MCF 10A (cell line): ENCODE measurements around the gene CLSTN2. TPM values are rescaled to one million over a fixed set of nuclear protein-coding genes. Genes with fewer than 3 reads are reported as not detected.

Experiments
- BruUV-seq: library from RNA; stranded (reverse); fragments of 400-500 nt; replicated peaks from 2 replicates; lab custom pipeline; 2021; lab: Mats Ljungman, UMichigan
- CTCF ChIA-PET: fragments of 300-600 bp; sonication (Branson Sonifier 250); formaldehyde crosslinking; extraction: SDS; loops from one replicate; lab custom pipeline; 2021; ENCODE audit warnings: antibody characterized with exemption, inconsistent platforms; lab: Yijun Ruan, JAX
- POLR2A ChIA-PET: fragments of 300-600, 350-650 bp; sonication (Branson Sonifier 250); formaldehyde crosslinking; extraction: SDS; loops from one replicate; lab custom pipeline; 2020; ENCODE audit warnings: antibody characterized with exemption, inconsistent platforms; lab: Yijun Ruan, JAX
- DNase-seq: peaks from one replicate; pipeline ENCODE4 v3.0.0-alpha.2; 2018; ENCODE audit not compliant: unreplicated experiment
- H3K27ac Mint-ChIP-seq: one replicate; pipeline ENCODE4 v1.8.0; 2022; ENCODE audit warnings: mild to moderate bottlenecking, low read depth, mixed read lengths; ENCODE audit not compliant: unreplicated experiment
- H3K27me3 Mint-ChIP-seq: one replicate; pipeline ENCODE4 v1.8.0; 2022; ENCODE audit warnings: mixed read lengths; ENCODE audit not compliant: insufficient read depth, unreplicated experiment
- H3K36me3 Mint-ChIP-seq: one replicate; pipeline ENCODE4 v1.8.0; 2022; ENCODE audit warnings: mild to moderate bottlenecking, moderate library complexity, mixed read lengths; ENCODE audit not compliant: insufficient read depth, unreplicated experiment
- H3K4me1 Mint-ChIP-seq: one replicate; pipeline ENCODE4 v1.8.0; 2022; ENCODE audit warnings: mixed read lengths; ENCODE audit not compliant: insufficient read depth, unreplicated experiment
- H3K4me3 Mint-ChIP-seq: one replicate; pipeline ENCODE4 v1.8.0; 2022; ENCODE audit warnings: mild to moderate bottlenecking, moderate library complexity, mixed read lengths; ENCODE audit not compliant: unreplicated experiment
- H3K9me3 Mint-ChIP-seq: one replicate; pipeline ENCODE4 v1.8.0; 2022; ENCODE audit warnings: mixed read lengths; ENCODE audit not compliant: unreplicated experiment
- intact Hi-C: fragments of 100-400 bp; cut with micrococcal nuclease; formaldehyde crosslinking; loops from 2 replicates; pipeline ENCODE4 v1.14.1; 2022
- total RNA-seq: library from RNA; stranded (reverse); gene quantifications from 2 replicates; pipeline ENCODE4 v1.2.3, GENCODE V29; 2022
- TF ChIP-seq, protein P1 (sequence below): fragments of 200-600 bp; IDR thresholded peaks from one replicate; pipeline ENCODE4 v1.8.0; 2022; ENCODE audit warnings: antibody characterized with exemption, mild to moderate bottlenecking; ENCODE audit not compliant: unreplicated experiment

Gene CLSTN2
- total RNA-seq, 1 experiment from 2014 or later, result not detected

DNA sequence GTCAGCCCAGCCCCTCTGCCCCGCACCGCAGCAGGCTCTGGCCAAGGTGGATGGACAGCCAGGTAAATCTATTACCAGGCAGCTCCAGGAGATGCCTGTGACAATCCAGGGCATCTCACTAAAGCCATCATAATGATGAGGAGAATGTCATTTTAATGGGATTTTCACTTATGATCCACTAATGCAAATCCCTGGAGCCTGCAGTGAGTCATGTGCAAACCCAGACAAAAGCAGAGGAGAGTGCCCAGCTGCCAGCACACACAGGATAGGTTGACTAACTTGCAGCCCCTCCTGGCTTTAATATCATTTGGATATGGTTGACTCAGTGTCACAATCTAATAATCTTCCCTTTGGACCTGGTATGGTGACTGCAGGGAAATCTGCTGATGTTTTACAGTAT, 536.0 kb downstream of the CLSTN2 start:
- ChIA-PET POLR2A (no interaction called here), CTCF (no interaction called here)
- Mint-ChIP-seq H3K4me1 (peaks cover 33% of the 10 kb centered on the region), H3K4me3 (no peak overlapping the region), H3K36me3 (no peaks in the 10 kb centered on the region), H3K27me3 (no peaks in the 10 kb centered on the region), H3K27ac (no peak overlapping the region), H3K9me3 (no peaks in the 10 kb centered on the region)
- TF ChIP-seq, protein P1, sequence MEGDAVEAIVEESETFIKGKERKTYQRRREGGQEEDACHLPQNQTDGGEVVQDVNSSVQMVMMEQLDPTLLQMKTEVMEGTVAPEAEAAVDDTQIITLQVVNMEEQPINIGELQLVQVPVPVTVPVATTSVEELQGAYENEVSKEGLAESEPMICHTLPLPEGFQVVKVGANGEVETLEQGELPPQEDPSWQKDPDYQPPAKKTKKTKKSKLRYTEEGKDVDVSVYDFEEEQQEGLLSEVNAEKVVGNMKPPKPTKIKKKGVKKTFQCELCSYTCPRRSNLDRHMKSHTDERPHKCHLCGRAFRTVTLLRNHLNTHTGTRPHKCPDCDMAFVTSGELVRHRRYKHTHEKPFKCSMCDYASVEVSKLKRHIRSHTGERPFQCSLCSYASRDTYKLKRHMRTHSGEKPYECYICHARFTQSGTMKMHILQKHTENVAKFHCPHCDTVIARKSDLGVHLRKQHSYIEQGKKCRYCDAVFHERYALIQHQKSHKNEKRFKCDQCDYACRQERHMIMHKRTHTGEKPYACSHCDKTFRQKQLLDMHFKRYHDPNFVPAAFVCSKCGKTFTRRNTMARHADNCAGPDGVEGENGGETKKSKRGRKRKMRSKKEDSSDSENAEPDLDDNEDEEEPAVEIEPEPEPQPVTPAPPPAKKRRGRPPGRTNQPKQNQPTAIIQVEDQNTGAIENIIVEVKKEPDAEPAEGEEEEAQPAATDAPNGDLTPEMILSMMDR, result no peak
- intact Hi-C loops, result no loop called here
- DNase-seq, result peak; percentile 29
- no TSS peak for BruUV-seq

DNA sequence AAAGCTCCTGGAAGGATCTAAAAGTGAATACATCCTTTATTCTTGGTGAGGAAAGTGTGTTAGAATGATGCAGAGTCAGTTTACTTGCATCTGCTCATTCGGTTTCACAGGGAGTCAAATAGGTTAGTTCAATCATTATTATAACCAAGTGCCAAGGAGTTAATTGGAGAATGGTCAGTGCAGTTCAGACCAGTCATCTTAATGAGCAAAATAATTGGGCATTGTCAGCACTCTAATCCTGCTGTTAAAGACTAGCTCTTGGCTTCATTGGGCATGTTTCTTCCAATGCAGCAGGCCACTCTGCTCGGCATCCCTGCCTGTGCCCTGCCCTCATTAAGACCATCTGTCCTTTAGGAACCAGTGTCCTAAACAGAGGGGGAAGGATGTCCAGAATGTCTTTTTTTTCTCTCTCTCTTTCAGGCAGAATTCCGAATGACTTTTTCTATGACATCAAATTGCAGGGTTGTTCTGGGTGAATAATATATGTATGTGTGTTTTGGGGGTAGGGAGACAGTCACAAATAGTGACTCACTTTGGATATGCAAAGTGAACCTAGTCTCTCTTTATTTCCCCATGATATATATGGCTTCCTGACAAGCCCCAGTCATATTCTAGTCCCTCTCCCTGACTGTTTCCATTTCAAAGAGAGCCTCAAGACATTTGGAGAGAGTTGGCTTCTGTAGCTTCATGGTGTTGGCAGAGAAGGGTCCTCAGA, 537.5 kb downstream of the CLSTN2 start:
- BruUV-seq, result no TSS peak
- Mint-ChIP-seq H3K4me1 (peaks cover 27% of the 10 kb centered on the region), H3K36me3 (no peaks in the 10 kb centered on the region), H3K27me3 (no peaks in the 10 kb centered on the region), H3K4me3 (no peak overlapping the region), H3K9me3 (no peaks in the 10 kb centered on the region), H3K27ac (no peak overlapping the region)
- ChIA-PET CTCF (interaction anchor here (0.6 kb wide), 1 partner anchor 436 kb away, joined by 6 read pairs; no protein-coding TSS in a partner anchor), POLR2A (interaction anchor here (1.1 kb wide), 1 partner anchor 10 kb away, joined by 4 read pairs; no protein-coding TSS in a partner anchor)
- TF ChIP-seq, protein P1, result no peak
- peak; percentile 8 for DNase-seq
- intact Hi-C loops, result no loop called here

DNA sequence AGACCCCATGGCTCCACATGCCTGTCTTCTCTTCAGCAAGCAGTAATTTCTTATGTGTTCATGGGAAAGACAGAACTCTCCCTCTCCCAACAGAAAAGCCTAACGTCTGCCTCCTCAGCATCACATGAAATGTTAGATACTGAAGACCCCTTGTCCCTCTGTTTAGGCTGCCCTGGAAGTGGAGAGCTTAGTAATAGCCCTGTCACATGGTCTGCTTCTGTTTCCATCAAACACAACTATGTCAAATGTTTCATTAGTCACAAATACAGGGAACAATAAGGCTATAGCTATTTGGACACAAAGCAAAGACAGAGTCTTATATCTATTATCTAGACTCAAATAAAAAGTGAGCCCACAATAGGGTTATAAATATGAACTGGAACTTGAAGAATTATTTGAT, 552.6 kb downstream of the CLSTN2 start:
- DNase-seq, result no peak
- intact Hi-C loops, result no loop called here
- no TSS peak for BruUV-seq
- Mint-ChIP-seq H3K9me3 (no peaks in the 10 kb centered on the region), H3K36me3 (no peaks in the 10 kb centered on the region), H3K4me1 (no peaks in the 10 kb centered on the region), H3K4me3 (no peak overlapping the region), H3K27me3 (no peaks in the 10 kb centered on the region), H3K27ac (no peak overlapping the region)
- TF ChIP-seq, protein P1, result no peak
- POLR2A ChIA-PET, result no interaction called here
- CTCF ChIA-PET, result no interaction called here

DNA sequence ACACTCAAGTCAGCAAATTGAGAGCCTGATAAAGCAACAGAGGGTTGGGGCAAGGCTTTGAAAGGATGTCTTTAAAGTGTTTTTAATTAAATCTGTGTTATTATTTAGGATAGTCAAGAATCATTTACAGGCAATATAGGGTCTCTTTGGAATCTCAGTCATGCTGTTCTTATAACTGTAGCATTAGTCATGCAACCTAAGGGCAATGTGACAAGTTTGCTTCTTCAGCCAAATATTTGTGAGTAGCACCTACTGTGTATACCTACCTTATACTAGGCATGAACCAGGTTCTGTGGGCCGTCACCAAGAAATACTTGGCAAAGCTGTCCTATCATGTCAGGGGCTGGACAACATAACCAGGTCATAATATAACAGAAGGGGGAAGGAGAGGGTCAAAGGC, 558.3 kb downstream of the CLSTN2 start:
- no TSS peak for BruUV-seq
- POLR2A ChIA-PET, result no interaction called here
- intact Hi-C loops, result no loop called here
- H3K9me3 Mint-ChIP-seq, result no peaks in the 10 kb centered on the region
- no peak overlapping the region for H3K27ac Mint-ChIP-seq
- DNase-seq, result no peak
- CTCF ChIA-PET, result interaction anchor here (0.6 to 1.1 kb wide), 3 partner anchors 15 to 1393 kb away, joined by 3 to 4 read pairs (median 3); no protein-coding TSS in a partner anchor
- no peaks in the 10 kb centered on the region for H3K4me1 Mint-ChIP-seq
- no peaks in the 10 kb centered on the region for H3K27me3 Mint-ChIP-seq
- H3K4me3 Mint-ChIP-seq, result no peak overlapping the region
- TF ChIP-seq, protein P1, result no peak
- H3K36me3 Mint-ChIP-seq, result no peaks in the 10 kb centered on the region
